Thoracic aorta (tissue), 2 donors: Measurements from ENCODE around the gene PRKCZ. TPM values are rescaled to one million over a fixed set of nuclear protein-coding genes. Genes with fewer than 3 reads are reported as not detected.
A peak's percentile ranks its signal among the peaks of the same experiment; 100 is the strongest.

ENCODE experiments used
- ATAC-seq: fragments of 150-250 bp; one replicate; pipeline ENCODE4 v1.8.0; 2017; ENCODE audit warnings: low read depth; ENCODE audit not compliant: insufficient number of reproducible peaks, low FRiP score
- DNase-seq: peaks from one replicate; pipeline ENCODE4 v3.0.0-alpha.2; 2020; ENCODE audit warnings: low spot score
- H3K27ac ChIP-seq, 2 donors: fragments of 200-600 bp; sonication (generic); 1 replicate in 1 of 2; 2 replicates in 1 of 2; pipeline ENCODE4 v1.5.1; 2016; ENCODE audit warnings: mild to moderate bottlenecking in 2 of 2, moderate library complexity in 2 of 2
- H3K27me3 ChIP-seq: fragments of 200-600 bp; sonication (generic); replicated peaks from 2 replicates; pipeline ENCODE4 v1.6.0; 2016; ENCODE audit warnings: mild to moderate bottlenecking; ENCODE audit not compliant: insufficient read depth
- H3K36me3 ChIP-seq: fragments of 200-600 bp; sonication (generic); one replicate; pipeline ENCODE4 v1.5.1; 2016
- H3K4me1 ChIP-seq, 2 donors: fragments of 200-600 bp; sonication (generic); 1 replicate in 1 of 2; 2 replicates in 1 of 2; pipeline versions ENCODE4 v1.5.1 to v1.6.0; 2016; ENCODE audit warnings: low read depth in 2 of 2, mild to moderate bottlenecking in 1 of 2; ENCODE audit not compliant: control insufficient read depth in 1 of 2
- H3K4me3 ChIP-seq: fragments of 200-600 bp; sonication (generic); 2 replicates; pipeline ENCODE4 v1.5.1; 2016; ENCODE audit warnings: mild to moderate bottlenecking
- H3K9me3 ChIP-seq: fragments of 200-600 bp; sonication (generic); 2 replicates; pipeline ENCODE4 v1.5.1; 2016
- CTCF ChIP-seq: fragments of 200-600 bp; sonication (generic); IDR thresholded peaks from one replicate; pipeline ENCODE4 v1.5.1; 2019; ENCODE audit warnings: antibody characterized with exemption
- total RNA-seq, 2 donors: library from RNA; depleted of rRNA; stranded (reverse); fragments of >200 nt; gene quantifications; one replicate each; pipeline versions ENCODE4 v1.1.0 to v1.2.3, GENCODE V29; 2016

PRKCZ gene
- total RNA-seq, 2 donors from 2014 or later: 0.68 TPM; not detected in 1

- TF ChIP-seq CTCF: no peak
- no peak for ATAC-seq
- Histone ChIP-seq H3K27me3 (no peaks in the 10 kb centered on the region), H3K4me1 (peaks cover 0 to 3% of the 10 kb centered on the region in 2 donors), H3K27ac (no peak overlapping the region), H3K9me3 (no peaks in the 10 kb centered on the region), H3K36me3 (no peaks in the 10 kb centered on the region), H3K4me3 (no peak overlapping the region)
- no peak for DNase-seq
Measured at GRCh38 chr1:2221271-2221670, 171.1 kb downstream of the PRKCZ start.

GRCh38 chr1:2224170-2224584 is 174.0 kb downstream of the PRKCZ start:
- DNase-seq (no peak), ATAC-seq (no peak)
- TF ChIP-seq CTCF: no peak
- Histone ChIP-seq H3K4me3 (no peak overlapping the region), H3K36me3 (no peaks in the 10 kb centered on the region), H3K9me3 (no peaks in the 10 kb centered on the region), H3K27ac (no peak overlapping the region), H3K27me3 (no peaks in the 10 kb centered on the region), H3K4me1 (peaks cover 0 to 10% of the 10 kb centered on the region in 2 donors)

GRCh38 chr1:2224631-2225428 is 174.6 kb downstream of the PRKCZ start:
- Histone ChIP-seq H3K4me1 (peaks cover 0 to 10% of the 10 kb centered on the region in 2 donors), H3K36me3 (no peaks in the 10 kb centered on the region), H3K9me3 (no peaks in the 10 kb centered on the region), H3K4me3 (no peak overlapping the region), H3K27ac (no peak overlapping the region), H3K27me3 (no peaks in the 10 kb centered on the region)
- ATAC-seq (no peak), DNase-seq (no peak)
- no peak for TF ChIP-seq CTCF

GRCh38 chr1:2226525-2227345 is 176.5 kb downstream of the PRKCZ start:
- peak overlapping the region; percentile 86 for H3K4me3 ChIP-seq
- TF ChIP-seq CTCF: no peak
- DNase-seq: no peak
- H3K27ac ChIP-seq: peak overlapping the region; percentile 97
- peaks cover 0 to 10% of the 10 kb centered on the region in 2 donors for H3K4me1 ChIP-seq
- H3K36me3 ChIP-seq: no peaks in the 10 kb centered on the region
- no peaks in the 10 kb centered on the region for H3K27me3 ChIP-seq
- ATAC-seq: no peak
- H3K9me3 ChIP-seq: no peaks in the 10 kb centered on the region
